ENCODE results near the gene AGTR1. TPM values are rescaled to one million over a fixed set of nuclear protein-coding genes. Genes with fewer than 3 reads are reported as not detected.

AGTR1 gene
- 0.12 TPM in 1 of 2 replicates, not detected in the other for total RNA-seq

- no peak for DNase-seq (ENCODE audit: extremely low read depth, low read depth, low spot score)
Observed at GRCh38 chr3:148697306-148698189, at the start of gene AGTR1. TSS of gene AGTR1 (plus strand) at chr3:148697903. CDS start at chr3:148741036, 43,133 bp downstream.

- DNase-seq (ENCODE audit: extremely low read depth, low read depth, low spot score): no peak
Observed at GRCh38 chr3:148648685-148649352, 48.9 kb upstream of the AGTR1 start.

- no peak for DNase-seq (ENCODE audit: extremely low read depth, low read depth, low spot score)
Observed at GRCh38 chr3:148651549-148651948, 46.2 kb upstream of the AGTR1 start.

- DNase-seq (ENCODE audit: extremely low read depth, low read depth, low spot score): no peak
Observed at GRCh38 chr3:148654433-148654832, 43.3 kb upstream of the AGTR1 start.

GRCh38 chr3:148657470-148657869, 40.2 kb upstream of the AGTR1 start:
- no peak for DNase-seq (ENCODE audit: extremely low read depth, low read depth, low spot score)

DNA sequence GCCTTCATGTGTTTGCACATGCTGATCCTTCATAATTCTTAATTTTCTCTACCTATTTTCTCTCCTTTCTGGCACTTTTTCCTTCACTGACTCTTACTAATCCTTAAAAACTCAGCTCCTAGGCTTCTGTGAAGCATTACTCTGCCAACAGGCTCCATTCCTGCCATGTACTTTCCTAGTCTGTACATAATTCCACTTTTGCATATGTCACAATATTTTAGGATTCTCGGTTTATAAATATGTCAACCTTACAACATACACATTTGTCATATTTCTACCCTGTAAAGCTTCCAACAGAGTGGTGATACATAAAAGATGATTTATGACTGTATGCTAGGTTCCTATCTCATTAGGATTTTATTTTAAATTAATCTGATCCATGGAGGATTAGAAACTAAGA, 38.2 kb upstream of the AGTR1 start:
- DNase-seq (ENCODE audit: extremely low read depth, low read depth, low spot score): no peak

DNA sequence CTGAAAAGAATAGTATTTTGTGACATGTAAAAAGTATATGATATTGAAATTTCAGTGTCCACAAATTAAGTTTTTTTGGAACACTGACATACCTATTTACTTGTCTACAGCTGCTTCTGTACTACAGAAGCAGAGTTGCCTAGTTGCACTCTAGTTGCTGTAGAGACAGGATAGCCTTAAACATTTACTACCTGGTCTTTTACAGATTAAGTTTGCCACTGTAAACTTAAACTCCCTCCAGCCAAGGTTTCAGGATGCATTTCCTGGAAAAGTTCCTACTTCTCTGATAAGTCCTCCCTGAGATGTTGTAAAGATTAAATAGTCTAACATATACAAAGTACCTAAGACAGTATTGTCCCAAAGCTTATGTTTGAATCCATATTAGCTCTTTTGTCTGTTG, 17.4 kb upstream of the AGTR1 start:
- DNase-seq (ENCODE audit: extremely low read depth, low read depth, low spot score): no peak

GRCh38 chr3:148681080-148681479, 16.6 kb upstream of the AGTR1 start:
- no peak for DNase-seq (ENCODE audit: extremely low read depth, low read depth, low spot score)

- no peak for DNase-seq (ENCODE audit: extremely low read depth, low read depth, low spot score)
Observed at GRCh38 chr3:148682997-148683396, 14.7 kb upstream of the AGTR1 start.

DNA sequence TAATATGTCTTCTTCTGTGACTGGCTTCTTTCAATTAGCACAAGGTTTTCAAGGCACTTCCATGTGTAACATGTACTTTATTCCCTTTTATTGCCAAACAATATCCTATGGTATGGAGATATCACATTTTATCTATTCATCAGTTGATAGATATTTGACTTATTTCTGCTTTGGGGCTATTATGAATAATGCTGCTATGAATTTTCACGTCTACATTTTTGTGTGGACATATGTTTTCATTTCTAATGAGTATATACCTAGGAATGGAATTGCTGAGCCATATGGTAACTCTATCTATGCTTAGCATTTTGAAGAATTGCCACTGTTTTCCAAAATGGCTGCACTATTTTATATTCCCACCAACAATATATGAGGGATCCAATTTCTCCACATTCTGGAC, 3.6 kb upstream of the AGTR1 start:
- DNase-seq (ENCODE audit: extremely low read depth, low read depth, low spot score): no peak

- DNase-seq (ENCODE audit: extremely low read depth, low read depth, low spot score): no peak
Observed at GRCh38 chr3:148698190-148698810, 597 bp downstream of the AGTR1 start.

- DNase-seq (ENCODE audit: extremely low read depth, low read depth, low spot score): no peak
Observed at GRCh38 chr3:148705314-148705713, 7.6 kb downstream of the AGTR1 start.

GRCh38 chr3:148707601-148708380, 10.1 kb downstream of the AGTR1 start:
- no peak for DNase-seq (ENCODE audit: extremely low read depth, low read depth, low spot score)

- no peak for DNase-seq (ENCODE audit: extremely low read depth, low read depth, low spot score)
Observed at GRCh38 chr3:148708409-148708808, 10.7 kb downstream of the AGTR1 start.

DNA sequence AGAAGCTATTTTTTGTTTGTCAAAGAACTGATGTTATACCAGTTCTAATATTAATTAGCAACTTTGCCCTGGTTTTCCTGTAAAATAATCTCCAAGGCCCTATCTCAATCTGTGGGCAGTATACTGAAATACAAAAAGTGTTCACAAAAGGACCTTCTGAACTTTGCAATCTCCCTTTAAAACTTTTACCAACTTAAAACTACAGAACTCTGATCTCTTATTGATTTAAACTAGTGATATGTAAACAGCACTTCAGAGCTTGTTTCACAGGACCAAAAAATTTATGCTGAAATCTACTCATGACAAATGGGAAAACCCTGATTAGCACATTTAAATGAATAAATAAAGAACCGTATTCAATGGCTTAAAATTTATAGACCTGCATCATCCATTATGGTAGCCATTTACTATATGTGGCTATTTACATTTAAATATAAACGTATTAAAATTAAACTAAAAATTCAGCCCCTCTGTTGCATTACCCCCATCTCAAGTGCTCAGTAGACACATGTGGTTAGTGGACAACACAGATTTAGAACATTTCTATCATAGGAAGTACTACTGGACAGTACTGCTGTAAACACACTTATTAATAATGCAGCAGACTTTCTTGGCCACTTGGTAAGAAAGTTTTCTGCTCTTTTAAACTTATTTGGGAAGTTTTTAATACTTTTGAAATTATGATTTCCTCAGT, 12.0 kb downstream of the AGTR1 start:
- no peak for DNase-seq (ENCODE audit: extremely low read depth, low read depth, low spot score)

- no peak for DNase-seq (ENCODE audit: extremely low read depth, low read depth, low spot score)
Observed at GRCh38 chr3:148710665-148711064, 13.0 kb downstream of the AGTR1 start.

GRCh38 chr3:148711981-148712666, 14.4 kb downstream of the AGTR1 start:
- DNase-seq (ENCODE audit: extremely low read depth, low read depth, low spot score): no peak

- no peak for DNase-seq (ENCODE audit: extremely low read depth, low read depth, low spot score)
Observed at GRCh38 chr3:148714521-148714920, 16.8 kb downstream of the AGTR1 start.

- DNase-seq (ENCODE audit: extremely low read depth, low read depth, low spot score): no peak
Observed at GRCh38 chr3:148716657-148717056, 19.0 kb downstream of the AGTR1 start.
